Measurements from ENCODE around the gene RFX3.

- TF ChIP-seq CTCF (IDR thresholded peaks at IDR 0.05; ENCODE audit: insufficient read depth, low read length) (no peak), REST (IDR thresholded peaks at IDR 0.05; ENCODE audit: insufficient replicate concordance, low read depth) (no peak), SPI1 (IDR thresholded peaks at IDR 0.05; ENCODE audit: borderline replicate concordance, low read depth) (no peak), POLR2AphosphoS5 (IDR thresholded peaks at IDR 0.05; ENCODE audit: low read depth) (no peak), GABPA (IDR thresholded peaks at IDR 0.05; ENCODE audit: low read depth) (no peak)
Measured at GRCh38 chr9:3447143-3447542, 78.7 kb downstream of the RFX3 start.

All from HL-60 (cell line).